DMS153 (cell line): ENCODE results near the gene CHST7.
"Not testable (repeated sequence)": the region's sequence is repeated elsewhere in the genome, so short reads cannot be mapped to it uniquely, and the experiment has no call there.

Experiments
- DNase-seq: peaks from one replicate; lab custom pipeline; 2025; lab: John Stamatoyannopoulos, UW

CHST7 gene

GRCh38 chrX:46573331-46573891 is at the start of gene CHST7:
Gene CHST7, plus strand, starts transcription at chrX:46573765. Its CDS starts 167 bp downstream, at chrX:46573932.
- peak; percentile 21 for DNase-seq

GRCh38 chrX:46528640-46529039 is 44.9 kb upstream of the CHST7 start:
- DNase-seq = not testable (repeated sequence)

GRCh38 chrX:46529740-46530403 is 43.7 kb upstream of the CHST7 start:
- DNase-seq = not testable (repeated sequence)

DNA sequence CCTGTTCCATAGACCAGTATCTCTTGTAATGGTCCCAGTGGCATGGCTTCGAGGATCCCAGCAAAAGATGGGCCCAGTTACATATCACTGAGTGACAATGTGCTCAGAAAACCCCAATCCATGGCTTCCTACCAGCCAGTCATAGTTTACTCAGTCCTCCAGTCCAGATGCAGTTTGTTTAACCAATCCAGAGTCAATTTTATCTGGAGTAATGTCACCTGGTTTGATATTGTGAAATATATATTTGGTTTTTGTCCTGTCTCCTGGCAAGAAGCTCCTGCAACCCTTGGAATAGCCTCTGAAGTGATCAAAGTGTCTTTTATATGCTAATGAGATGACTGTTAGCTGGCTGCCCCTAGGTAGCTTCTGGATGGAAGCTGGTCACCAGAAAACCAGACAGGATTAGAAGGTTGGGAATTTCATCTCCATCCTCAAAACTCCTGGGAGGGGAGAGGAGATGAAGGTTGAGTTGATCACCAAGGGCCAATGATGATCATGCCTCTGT is 43.1 kb upstream of the CHST7 start:
- not testable (repeated sequence) for DNase-seq

GRCh38 chrX:46531442-46531841 is 42.1 kb upstream of the CHST7 start:
- DNase-seq = no peak

DNA sequence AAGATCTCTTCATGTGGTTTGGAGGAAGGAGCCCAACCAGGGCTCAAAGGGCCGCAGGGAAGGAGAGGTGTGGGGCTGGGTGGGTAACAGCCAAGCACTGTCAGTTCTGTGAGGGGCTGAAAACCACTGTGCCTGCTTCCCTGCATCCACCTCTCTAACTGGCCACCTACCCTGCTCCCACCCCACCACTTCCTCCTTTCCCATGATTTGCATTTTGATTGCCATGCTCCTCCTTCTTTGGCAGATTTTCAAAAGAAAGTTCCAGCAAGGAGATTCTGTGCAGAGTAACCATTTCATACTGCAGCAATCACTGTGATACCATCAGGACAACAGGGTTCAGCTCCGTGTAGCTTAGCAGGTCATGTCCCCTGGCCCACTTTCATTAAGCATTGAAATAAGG is 30.1 kb upstream of the CHST7 start:
- no peak for DNase-seq

- DNase-seq = not testable (repeated sequence)
Measured at GRCh38 chrX:46544527-46544926, 29.0 kb upstream of the CHST7 start.

DNA sequence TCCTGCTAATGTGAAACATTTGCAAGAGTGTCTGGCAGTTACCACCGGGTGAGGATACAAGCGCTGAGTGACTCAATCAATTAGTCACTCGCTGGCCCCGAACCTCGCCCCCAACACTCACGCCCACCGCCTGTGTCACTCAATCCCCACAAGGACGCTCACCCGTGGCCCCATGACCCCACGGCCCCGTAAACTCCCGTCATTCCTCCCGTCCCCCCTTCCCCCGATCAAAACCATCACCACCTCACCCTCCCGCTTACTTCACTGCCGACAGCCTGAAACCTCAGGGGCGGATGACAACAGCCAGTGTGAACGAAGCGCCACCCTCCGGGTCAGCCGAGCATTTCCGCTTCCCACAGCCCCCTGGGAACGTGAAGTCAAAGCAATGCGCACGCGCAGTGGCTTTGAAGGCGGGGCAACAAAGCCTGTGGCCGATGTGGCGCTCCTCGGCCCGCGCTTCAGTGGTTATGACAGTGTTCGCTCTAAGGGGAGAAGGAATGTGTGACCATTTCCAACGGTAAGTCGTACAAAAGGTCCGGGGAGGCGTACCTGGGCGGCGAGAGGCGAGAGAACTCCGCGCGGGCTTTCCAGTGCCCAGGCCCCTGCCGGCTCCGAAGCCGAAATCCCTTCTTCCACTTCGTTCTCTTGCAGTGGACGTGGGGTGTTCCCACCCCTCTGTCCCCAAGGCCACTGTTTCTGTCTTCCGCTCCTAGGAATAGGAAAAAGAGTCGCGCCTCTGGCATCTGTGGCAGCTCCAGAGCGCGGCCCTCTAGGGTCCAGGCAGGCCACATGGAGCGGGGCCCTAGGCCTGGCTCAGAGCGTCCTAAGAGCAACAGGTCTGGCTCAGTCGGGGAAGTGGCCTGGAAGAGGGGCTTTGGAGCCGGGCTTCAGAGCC is 28.2 kb upstream of the CHST7 start, which contains the start of gene ZNF674:
TSS of gene ZNF674 (minus strand) at position 311 of the 895 bp plus-strand sequence. CDS start 3,334 bp downstream, outside the sequence.
- peak; percentile 67 for DNase-seq

- no peak for DNase-seq
Measured at GRCh38 chrX:46547857-46548256, 25.7 kb upstream of the CHST7 start.

DNA sequence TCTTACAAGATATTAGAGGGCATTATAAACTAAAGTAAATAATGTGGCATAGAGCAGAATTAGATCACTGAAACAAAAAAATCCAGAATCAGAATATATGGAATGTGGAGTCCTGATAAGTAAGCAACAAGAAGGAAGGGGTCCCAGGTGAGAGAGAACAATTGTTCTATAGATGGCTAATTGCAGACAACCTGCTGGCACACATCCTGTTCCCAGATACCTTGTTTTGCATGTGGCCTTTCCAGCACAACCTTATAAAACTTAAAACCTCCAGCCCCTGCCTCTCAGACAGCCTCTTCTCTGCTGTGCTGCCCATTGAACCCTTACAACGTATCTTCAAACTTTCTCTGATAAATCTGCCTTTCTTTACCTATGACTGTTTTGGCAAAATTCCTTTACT is 23.7 kb upstream of the CHST7 start:
- DNase-seq = no peak

- DNase-seq = no peak
Measured at GRCh38 chrX:46551494-46552128, 22.0 kb upstream of the CHST7 start.

GRCh38 chrX:46553935-46554334 is 19.6 kb upstream of the CHST7 start:
- DNase-seq = no peak

GRCh38 chrX:46554942-46555341 is 18.6 kb upstream of the CHST7 start:
- no peak for DNase-seq

- no peak for DNase-seq
Measured at GRCh38 chrX:46559062-46559461, 14.5 kb upstream of the CHST7 start.

DNA sequence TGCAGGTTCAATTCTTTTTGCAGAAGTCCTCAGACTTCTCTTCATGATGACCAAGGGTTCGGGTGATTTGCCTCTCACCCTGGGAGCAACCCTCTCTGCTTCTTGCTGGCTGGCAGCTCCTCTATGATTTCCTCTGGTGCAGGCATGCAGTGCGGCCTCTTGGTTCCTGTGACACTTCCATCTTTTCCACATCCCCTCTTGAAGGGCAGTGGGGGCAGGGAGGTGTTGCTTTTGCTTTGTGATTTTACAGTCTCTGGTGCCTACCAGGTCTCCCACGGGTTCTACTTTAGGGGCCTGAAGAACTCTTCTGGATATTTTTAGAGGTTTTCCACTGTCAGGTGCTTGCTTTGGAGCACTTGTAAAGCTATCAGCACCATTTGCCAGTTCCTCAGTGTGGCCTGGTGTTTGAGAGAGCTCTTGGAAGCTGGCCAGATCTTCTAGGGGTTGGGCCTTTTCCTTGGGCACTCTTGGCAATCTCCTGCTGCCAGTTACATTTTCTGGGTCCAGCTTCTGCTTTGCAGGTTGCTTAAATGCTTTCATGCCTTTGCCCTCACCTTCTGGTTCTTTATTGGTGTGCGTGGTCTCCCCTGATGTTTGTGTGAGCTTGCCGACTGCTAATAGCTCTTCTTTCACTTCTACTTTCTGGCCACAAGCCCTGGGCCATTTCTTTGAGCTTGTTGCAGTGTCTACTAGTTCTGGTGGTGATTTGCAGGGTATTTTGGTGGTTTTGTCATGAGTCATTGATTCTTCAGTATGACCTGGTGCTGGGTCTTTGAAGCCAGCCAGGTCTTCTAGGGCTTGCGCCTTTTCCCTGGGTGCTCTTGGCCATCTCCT is 11.5 kb upstream of the CHST7 start:
- DNase-seq = no peak

GRCh38 chrX:46567388-46567787 is 6.2 kb upstream of the CHST7 start:
- DNase-seq = no peak

GRCh38 chrX:46569621-46570020 is 3.9 kb upstream of the CHST7 start:
- no peak for DNase-seq

GRCh38 chrX:46571423-46572339 is 1.9 kb upstream of the CHST7 start:
- no peak for DNase-seq

DNA sequence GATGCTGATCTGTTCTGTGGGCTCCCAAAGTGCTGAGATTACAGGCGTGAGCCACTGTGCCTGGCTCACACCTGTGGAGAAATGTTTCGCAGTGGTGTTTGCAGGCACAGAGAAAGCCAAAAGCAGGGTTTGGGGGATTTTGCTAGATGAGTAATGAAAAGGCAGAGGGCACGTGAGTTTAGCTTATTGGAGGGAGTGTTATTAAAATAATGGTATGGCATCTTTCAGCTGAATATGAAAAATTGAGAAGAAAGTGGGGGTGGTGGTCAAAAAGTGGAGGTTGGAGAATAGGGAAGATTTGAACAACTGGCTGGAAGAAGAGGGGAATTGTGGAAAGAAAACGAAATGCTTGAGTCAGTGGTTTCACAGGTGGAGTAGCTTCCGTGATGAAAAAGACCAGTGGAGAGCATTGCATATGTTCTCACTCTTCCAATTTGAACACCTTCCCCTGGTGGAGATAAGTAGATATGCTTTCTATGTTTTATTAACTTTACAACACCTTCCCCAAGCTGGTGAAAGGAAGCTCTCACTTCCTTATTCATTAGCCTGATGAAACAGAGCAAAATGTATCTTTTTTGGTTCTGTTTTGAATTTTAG is 1.1 kb upstream of the CHST7 start:
- DNase-seq = no peak
